NCI-H2196 (cell line): ENCODE results near the gene OSGIN1.
A peak's percentile ranks its signal among the peaks of the same experiment; 100 is the strongest.

Source experiments
- DNase-seq: peaks from one replicate; lab custom pipeline; 2025; ENCODE audit not compliant: unreplicated experiment; lab: John Stamatoyannopoulos, UW

The OSGIN1 gene

DNA sequence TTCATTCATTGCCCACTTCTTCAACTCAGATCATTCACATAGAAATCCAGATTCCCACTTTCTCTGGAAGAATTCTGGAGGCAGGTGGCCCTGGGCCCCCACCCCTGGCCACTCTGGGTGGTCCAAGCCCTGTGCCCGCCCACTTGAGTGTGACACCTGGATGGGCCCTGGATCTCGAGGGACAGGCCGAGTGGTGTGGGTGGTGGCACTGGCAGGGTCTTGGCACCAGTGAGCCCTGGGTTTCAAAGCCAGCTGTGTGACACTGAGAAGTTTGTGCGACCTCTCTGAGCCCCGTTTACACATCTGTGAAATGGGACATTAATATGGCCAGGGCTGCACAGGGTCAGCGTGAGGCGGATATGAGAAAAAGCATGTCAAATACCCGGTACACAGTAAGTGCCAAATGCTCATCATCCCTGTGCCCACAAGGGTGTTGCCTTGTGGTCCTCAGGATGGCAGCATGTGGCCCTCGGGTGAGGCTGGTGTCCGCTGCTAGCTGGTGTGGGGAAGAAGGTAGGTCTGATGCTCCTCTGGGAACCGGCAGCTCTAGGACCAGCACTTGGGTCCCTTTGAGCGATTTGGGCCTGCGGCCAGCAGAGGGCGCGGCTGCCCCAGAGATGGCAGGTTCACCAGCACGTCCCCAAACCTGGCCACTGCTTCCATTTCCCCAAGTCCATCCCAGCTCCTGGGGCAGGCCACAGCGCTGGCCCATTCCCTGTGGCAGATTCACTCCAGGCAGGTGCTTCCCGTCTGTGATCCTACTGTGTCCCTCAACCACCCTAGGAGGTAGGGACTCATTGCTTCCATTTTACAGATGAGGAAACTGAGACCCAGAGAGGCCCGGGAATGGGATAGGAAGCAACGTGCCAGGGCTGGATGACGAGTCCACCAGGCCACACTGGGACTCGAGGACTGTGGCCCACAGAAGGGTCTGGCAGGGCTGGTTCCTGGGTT is 3.6 kb downstream of the OSGIN1 start:
- DNase-seq = peak; percentile 47

DNA sequence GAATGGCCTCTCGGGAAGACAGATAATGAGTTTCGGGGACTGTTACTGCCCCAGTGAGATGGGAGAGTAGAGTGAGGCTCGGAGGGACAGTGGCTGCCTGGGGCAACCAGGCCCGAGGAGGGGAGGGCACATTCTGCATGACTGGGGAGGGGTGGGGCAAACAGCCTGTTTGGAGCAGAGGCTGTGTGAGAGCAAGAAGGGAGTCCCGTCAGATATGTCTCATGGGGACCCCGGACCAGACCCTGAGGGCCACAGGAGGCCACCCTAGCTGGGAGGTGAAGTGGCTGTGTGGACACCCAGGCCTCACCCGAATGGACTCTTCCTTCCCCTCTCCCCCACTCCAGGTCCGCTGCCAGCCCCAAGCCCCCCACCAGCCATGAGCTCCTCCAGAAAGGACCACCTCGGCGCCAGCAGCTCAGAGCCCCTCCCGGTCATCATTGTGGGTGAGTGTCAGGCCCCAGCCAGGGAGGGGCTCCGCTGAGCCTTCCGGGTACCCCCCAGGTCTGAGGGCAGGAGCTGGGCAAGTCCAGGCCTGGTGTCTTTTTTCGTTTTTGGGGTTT is 4.3 kb downstream of the OSGIN1 start:
- no peak for DNase-seq

DNA sequence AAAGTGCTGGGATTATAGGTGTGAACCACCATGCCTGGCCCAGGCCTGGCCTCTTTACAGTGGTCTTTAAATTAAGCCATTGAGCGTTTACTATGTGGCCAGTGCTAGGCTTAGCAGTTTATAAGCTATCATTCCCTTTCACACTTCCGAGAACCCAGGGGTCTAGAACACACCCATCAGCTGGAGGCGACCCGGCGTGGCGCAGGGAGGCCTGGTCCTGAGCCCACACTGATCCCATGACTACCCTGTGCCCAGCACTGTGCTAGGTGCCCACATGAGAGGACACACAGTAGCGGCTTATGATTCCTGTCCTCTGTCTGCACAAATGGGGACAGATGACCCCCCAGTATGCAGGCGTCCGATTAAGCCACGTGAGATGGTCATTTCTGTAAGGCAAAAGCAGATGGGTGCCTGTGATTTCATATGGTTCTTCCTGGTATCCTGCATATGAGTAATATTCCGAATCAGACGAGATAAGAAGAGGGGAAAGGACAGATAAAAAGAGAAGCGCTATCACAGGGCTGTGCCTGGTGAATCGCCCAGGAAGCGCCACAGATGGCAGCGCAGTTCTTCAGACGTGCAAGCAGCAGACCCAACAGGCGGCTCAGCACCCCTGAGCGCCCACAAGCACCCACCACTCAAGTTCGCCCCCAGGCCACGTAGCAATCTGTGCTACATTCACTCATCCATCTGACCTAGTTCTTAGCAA is 5.3 kb downstream of the OSGIN1 start:
- no peak for DNase-seq

DNA sequence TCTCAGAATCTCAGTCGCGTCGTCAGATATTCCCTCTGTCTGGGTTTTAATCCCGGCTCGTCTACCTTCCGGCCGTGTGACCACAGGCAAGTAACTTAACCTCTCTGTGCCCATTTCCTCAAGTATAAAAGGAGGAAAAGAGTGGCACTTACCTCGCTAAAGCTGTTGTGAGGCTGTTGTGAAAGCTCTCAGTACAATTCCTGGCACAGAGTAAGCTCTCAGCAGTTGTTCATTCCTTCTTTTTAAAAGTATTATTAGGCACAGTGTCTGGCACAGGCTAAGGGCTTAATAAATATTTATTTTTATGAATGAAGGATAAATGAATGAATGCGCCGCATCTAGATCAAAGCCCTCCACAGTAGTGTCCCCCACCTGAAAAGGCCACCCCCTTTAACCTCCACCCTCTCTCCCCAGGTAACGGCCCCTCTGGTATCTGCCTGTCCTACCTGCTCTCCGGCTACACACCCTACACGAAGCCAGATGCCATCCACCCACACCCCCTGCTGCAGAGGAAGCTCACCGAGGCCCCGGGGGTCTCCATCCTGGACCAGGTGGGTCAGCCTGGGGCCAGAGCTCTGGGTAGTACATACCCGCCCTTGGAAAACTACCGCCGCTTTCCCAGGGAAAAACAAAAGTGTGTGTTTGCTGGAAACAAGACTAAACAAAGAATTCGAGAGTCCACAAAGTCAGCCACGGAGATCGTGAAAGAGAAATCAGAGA is 6.0 kb downstream of the OSGIN1 start:
- DNase-seq = no peak

DNA sequence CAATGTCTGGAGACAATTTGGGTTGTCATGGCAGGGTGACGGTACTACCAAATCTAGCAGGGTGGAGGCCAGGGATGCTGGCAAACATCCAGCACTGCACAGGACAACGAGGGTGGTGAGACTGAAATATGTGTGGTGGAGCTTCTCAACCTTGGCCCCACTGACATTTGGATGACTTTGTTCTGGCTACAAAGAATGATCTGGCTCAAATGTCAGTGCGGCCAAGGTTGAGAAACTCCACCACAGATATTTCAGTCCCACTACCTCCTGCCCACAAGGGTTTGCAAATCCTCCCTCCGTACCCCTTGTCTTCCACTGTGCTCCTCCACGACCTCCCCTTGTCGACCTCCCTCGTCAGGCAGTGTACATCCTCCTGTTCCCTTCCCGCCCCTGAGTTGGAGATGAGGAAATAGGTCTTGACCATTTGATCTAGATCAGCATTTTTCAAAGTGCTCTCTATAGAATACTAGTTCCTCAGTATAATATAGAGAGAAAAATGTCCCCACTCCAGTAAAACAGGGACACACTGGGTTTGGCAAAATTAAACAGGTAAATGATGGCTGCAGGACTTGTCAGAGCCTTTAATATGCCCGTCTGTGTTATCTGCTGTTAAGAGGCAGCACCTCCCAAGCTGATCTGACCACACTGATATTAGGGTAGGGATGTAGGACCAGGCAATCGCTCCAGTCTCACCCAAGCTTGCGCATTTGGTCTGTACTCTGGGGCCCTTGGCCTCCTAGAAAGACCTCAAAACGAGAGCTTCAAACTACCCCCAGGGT is 6.8 kb downstream of the OSGIN1 start:
- DNase-seq = no peak

DNA sequence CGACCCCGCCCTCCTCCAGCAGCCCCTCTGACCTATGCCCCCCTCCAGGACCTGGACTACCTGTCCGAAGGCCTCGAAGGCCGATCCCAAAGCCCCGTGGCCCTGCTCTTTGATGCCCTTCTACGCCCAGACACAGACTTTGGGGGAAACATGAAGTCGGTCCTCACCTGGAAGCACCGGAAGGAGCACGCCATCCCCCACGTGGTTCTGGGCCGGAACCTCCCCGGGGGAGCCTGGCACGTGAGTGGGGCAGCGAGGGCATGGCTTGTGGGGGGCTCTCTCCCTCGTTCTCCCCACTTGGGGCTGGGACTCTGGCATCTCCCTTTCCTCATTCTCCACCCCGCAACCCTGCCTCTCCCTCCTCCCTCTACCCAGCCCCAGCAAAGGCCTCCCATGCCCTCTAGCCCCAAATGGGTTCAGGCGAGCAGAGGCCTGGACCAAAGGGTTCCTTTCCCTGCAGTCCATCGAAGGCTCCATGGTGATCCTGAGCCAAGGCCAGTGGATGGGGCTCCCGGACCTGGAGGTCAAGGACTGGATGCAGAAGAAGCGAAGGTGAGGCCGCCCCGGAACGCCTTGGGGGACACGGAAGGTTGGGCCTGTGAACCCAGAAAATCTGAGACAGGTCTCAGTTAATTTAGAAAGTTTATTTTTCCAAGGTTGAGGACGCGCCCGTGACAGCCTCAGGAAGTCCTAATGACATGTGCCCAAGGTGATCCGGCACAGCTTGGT is 7.6 kb downstream of the OSGIN1 start:
- no peak for DNase-seq

DNA sequence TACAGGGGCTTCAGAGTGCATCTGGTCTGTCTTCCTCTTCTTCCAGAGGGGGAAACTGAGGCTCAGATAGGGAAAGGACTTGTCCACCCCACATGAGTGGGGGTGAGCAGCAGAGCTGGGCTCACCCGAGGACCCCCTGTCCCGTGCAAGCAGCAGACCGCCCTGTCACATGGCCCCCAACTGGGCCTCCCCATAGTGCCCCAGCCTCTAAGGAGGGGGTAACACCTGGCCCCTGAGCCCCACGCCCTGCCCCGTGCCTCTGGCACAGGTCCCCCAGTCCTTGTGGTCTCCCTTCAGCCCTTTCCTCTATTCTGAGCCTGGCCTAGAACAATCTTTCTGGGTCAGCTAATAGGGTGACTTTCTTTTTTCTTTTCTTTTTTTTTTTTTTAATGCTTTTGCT is 8.6 kb downstream of the OSGIN1 start:
- DNase-seq = no peak

DNA sequence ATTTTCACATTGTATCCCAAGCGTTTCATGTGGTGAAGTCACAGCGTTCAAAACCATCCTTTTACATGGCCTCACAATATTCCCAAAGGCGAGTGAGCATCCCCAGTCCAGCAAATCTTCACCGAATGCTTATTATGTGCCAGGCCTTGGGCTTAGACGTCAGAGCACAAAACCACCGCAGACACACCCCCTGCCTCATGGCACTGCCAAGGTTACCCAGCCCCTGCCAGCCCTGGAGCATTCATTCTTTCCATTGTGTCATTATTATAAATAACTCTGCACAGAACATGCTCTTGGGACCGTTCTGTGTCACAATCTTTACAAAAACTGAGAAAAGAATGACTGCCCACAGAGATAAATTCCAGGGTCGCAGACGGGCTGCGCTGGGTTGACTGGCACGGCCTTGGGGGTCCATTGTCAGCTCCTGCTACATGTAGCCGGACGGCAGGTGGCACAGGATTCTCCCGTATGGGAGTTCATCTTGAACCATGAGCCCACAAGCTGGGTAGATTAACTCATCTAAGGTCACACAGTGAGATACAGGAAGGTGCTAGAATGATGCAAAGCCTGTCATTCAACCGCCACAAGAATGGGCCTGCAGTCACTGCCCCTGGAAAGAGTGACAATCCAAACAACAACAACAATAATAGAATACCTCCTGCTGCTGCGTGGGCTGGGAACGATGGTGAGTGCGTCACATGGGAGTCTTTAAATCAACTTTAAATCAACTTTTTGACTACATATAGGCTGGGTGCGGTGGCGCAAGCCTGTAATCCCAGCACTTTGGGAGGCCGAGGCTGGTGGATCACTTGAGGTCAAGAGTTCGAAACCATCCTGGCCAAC is 10.5 kb downstream of the OSGIN1 start:
- DNase-seq = no peak

DNA sequence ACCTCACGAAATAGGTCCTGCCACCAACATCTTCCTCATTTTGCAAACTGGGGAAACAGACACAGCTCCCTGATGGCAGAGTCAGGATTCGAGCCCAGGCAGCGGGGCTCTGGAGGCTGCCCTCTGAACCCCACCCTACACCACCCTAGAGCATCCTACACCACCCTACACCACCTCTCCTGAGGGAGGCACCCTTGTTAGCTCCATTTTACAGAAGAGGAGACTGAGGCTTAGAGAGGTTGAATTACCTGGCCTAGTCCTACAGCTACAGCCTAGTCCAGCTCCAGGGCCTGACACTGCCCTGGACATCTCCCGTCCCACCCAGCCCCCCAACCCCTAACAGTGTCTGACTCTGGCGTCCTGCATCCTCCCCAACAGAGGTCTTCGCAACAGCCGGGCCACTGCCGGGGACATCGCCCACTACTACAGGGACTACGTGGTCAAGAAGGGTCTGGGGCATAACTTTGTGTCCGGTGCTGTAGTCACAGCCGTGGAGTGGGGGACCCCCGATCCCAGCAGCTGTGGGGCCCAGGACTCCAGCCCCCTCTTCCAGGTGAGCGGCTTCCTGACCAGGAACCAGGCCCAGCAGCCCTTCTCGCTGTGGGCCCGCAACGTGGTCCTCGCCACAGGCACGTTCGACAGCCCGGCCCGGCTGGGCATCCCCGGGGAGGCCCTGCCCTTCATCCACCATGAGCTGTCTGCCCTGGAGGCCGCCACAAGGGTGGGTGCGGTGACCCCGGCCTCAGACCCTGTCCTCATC is 11.8 kb downstream of the OSGIN1 start:
- no peak for DNase-seq

DNA sequence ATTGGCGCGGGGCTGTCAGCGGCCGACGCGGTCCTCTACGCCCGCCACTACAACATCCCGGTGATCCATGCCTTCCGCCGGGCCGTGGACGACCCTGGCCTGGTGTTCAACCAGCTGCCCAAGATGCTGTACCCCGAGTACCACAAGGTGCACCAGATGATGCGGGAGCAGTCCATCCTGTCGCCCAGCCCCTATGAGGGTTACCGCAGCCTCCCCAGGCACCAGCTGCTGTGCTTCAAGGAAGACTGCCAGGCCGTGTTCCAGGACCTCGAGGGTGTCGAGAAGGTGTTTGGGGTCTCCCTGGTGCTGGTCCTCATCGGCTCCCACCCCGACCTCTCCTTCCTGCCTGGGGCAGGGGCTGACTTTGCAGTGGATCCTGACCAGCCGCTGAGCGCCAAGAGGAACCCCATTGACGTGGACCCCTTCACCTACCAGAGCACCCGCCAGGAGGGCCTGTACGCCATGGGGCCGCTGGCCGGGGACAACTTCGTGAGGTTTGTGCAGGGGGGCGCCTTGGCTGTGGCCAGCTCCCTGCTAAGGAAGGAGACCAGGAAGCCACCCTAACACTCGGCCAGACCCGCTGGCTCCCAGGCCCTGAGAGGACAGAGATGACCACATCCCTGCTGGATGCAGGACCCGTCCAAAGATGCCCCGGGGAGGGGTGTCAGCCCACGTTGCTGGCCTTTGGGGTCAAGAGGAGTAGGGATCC is 12.6 kb downstream of the OSGIN1 start:
- DNase-seq = no peak

DNA sequence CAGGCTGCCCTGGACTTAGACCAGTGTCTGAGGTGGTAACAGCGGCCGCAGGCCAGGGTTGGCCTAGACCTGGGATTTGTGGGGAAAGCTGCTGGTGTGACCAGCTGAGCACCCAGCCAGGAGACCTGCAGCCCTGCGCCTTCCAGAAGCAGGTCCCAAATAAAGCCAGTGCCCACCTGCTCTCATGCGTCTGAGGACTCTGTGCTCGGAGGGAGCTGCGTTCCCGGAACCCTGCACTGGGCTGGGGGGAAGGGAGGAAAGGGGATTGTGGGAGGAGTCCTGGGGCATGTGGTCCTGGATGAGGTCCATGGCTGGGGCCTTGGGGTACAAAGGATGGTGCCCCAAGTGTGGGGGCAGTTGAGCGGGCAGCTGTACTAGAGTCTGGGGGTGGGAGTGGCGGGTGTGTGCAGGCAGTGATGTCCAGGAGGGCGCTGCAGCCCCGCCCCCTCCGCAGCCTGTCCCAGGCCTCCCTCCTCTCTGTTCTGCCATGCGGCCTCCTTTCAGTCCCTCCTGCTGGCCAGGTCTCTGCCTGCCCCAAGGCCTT is 13.2 kb downstream of the OSGIN1 start:
- DNase-seq = no peak

DNA sequence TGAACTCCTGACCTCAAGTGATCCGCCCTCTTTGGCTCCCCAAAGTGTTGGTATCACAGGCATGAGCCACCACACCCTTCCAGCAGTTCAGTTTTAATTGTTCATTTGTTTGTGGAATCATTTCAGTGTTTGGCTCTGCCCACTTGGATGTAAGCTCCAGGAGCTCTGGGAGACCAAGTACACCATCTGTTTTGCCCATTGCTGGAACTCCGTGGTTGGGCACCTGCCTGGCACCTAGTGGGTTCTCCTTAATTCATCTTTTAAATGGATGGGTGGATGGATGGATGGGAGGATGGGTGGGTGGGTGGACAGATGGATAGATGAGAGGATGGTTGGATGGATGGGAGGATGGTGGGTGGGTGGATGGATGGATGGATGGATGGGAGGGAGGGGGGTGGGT is 14.1 kb downstream of the OSGIN1 start:
- no peak for DNase-seq

DNA sequence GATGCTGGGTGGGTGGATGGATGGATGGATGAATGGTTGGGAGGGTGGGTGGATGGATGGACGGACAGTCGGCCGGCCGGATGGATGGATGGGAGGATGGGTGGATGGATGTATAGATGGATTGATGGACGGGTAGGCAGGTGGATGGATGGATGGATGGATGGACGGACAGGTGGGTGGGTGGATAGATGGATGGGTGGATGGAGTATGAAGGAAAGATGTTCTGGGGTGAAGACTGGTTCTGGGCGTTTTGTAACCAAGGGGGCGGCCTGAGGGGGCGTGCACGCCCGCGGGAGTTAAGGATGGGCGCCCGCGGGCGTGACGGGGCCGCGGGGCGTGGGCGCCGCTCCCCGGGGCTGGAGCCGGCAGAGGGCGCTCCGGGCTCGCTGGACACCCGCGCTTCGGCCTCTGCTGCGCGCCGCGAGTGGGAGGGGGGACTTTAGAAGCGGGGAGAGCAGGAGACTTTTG is 14.8 kb downstream of the OSGIN1 start, which contains the start of gene NECAB2:
Gene NECAB2 (plus strand): TSS at position 407 of the 468 bp plus-strand sequence. CDS start 405 bp downstream, outside the sequence.
- peak; percentile 36 for DNase-seq

DNA sequence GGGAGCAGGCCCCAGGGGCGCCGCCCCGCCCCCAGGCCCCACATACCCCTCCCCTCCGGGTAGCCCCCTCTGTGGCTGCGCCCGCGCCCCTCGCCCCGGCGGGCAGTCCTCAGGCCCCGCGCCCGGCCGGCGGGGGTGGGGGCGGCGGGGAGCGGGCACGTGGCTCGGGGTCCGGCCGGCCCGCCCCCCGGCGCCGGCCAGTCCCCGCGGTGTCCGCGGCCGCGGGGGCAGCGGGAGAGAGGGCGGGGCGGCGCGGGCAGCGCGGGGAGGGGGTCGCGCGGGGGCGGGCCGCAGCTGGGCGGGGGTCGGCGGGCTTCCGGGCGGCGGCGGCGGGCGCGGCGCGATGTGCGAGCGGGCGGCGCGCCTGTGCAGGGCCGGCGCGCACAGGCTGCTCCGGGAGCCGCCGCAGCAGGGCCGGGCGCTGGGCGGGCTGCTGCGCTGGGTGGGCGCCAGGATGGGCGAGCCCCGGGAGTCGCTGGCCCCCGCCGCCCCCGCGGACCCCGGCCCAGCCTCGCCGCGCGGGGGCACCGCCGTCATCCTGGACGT is 15.3 kb downstream of the OSGIN1 start:
- no peak for DNase-seq

DNA sequence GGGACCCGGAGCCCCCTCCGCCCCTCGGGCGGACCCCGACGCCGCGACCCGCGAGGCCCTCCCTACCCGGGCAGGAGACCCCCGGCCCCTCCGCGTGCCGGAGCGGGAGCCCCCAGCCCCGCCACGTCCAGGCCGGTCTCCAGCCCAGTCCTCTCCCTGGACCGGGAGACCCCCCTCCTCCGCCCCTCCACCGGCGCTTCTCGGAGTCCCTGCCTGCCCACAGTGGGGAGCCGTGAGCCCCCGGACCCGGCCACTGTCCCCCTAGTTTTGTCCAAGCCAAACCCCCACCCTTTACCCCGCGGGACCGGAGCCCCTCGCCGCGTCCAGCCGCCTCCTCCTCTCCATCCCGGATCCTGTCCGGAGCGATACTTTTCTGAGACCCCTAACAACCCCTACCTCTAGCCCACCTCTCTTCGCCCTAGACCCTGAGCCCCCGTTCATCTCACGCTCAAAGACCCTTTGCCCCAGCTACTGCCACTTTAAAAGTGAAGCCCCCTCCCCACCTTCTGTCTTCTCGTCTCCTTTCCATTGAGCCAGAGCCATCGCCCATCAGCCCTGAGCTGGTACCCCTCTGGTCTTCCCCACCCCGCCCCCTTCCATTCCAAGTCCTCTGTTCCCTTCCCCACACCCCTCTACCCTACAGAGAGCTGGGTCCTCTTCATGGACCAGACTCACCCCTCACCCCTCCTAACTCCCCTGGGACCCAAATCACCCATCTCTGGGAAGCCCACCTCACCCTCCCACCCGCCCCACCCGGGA is 16.0 kb downstream of the OSGIN1 start:
- no peak for DNase-seq
